A549 (cell line): ENCODE results near the gene HBS1L. TPM values are rescaled to one million over a fixed set of nuclear protein-coding genes. Genes with fewer than 3 reads are reported as not detected.

Source experiments
- ATAC-seq, 2 experiments: fragments of 200-7000 bp in 1 of 2; fragments of >200 bp in 1 of 2; cut with Nextera tagmentation in 1 of 2; cut with Tn5 transposase in 1 of 2; 3 replicates each; pipeline versions ENCODE4 v1.8.0 to v1.9.1; 2018 to 2020; ENCODE audit warnings: mild to moderate bottlenecking in 1 of 2, moderate library complexity in 1 of 2
- CTCF ChIA-PET: fragments of 300-600 bp; sonication (Branson Sonifier 250); formaldehyde crosslinking; extraction: SDS; loops from one replicate; lab custom pipeline; 2021; ENCODE audit warnings: antibody characterized with exemption, inconsistent platforms; lab: Yijun Ruan, JAX
- POLR2A ChIA-PET: fragments of 350-600 bp; formaldehyde crosslinking; extraction: SDS; loops from one replicate; lab custom pipeline; 2021; ENCODE audit warnings: antibody characterized with exemption, inconsistent platforms; lab: Yijun Ruan, JAX
- DNase-seq, 2 experiments: peaks; one replicate each; pipeline versions ENCODE4 v3.0.0 to v3.0.0-alpha.2; 2011 to 2016; ENCODE audit warnings: low read depth in 1 of 2, low spot score in 1 of 2
- FAIRE-seq: peaks from 2 replicates; lab custom pipeline; 2011; peaks lifted over from hg19 to GRCh38; lab: Jason Lieb, UNC
- H3K27ac ChIP-seq, 2 experiments: fragments of >200 bp; sonication (Bioruptor Twin); formaldehyde crosslinking; 3 replicates each; pipeline ENCODE4 v1.5.1; 2016 to 2017
- H3K4me1 ChIP-seq: fragments of >200 bp; sonication (Bioruptor Twin); formaldehyde crosslinking; 3 replicates; pipeline ENCODE4 v1.6.1; 2016
- H3K4me2 ChIP-seq: fragments of >200 bp; sonication (Bioruptor Twin); formaldehyde crosslinking; 3 replicates; pipeline ENCODE4 v1.6.1; 2016
- H3K4me3 ChIP-seq: fragments of >200 bp; sonication (Bioruptor Twin); formaldehyde crosslinking; 3 replicates; pipeline ENCODE4 v1.5.1; 2016
- H3K9me3 ChIP-seq: fragments of >200 bp; sonication (Bioruptor Twin); formaldehyde crosslinking; 3 replicates; pipeline ENCODE4 v1.6.1; 2016
- CBX2 ChIP-seq: fragments of 200-600 bp; sonication (generic); IDR thresholded peaks from 2 replicates; pipeline ENCODE4 v1.6.1; 2016; ENCODE audit warnings: low read depth, mild to moderate bottlenecking, borderline replicate concordance
- CEBPB ChIP-seq, 2 experiments: fragments of >200 bp in 1 of 2; sonication (Bioruptor Twin) in 1 of 2; formaldehyde crosslinking in 1 of 2; IDR thresholded peaks; 2 replicates each; pipeline ENCODE4 v1.6.1; 2012 to 2016
- CHD2 ChIP-seq: fragments of 150-350 bp; IDR thresholded peaks from 2 replicates; pipeline ENCODE4 v1.6.1; 2014; ENCODE audit warnings: low read length; ENCODE audit not compliant: partially characterized antibody
- CHD4 ChIP-seq: fragments of 200-600 bp; sonication (generic); IDR thresholded peaks from 2 replicates; pipeline ENCODE4 v1.6.1; 2016; ENCODE audit warnings: antibody characterized with exemption, mild to moderate bottlenecking, borderline replicate concordance
- EHMT2 ChIP-seq: fragments of 200-600 bp; sonication (generic); IDR thresholded peaks from 2 replicates; pipeline ENCODE4 v1.6.1; 2016; ENCODE audit warnings: antibody characterized with exemption, low read depth, mild to moderate bottlenecking, moderate library complexity
- ELK1 ChIP-seq: fragments of 150-350 bp; IDR thresholded peaks from 2 replicates; pipeline ENCODE4 v1.6.1; 2014; ENCODE audit warnings: low read depth, mild to moderate bottlenecking, low read length
- EP300 ChIP-seq, 2 experiments: fragments of >200 bp; sonication (Bioruptor Twin); formaldehyde crosslinking; IDR thresholded peaks; 2 replicates in 1 of 2; 3 replicates in 1 of 2; pipeline ENCODE4 v1.6.1; 2016 to 2017
- FOSL2 ChIP-seq, 2 experiments: fragments of 450-650 bp in 1 of 2; fragments of >200 bp in 1 of 2; sonication (Bioruptor Twin) in 1 of 2; formaldehyde crosslinking; IDR thresholded peaks; 2 replicates each; pipeline versions ENCODE4 v1.5.0 to v1.6.1; 2016 to 2020; ENCODE audit warnings: mild to moderate bottlenecking in 1 of 2, moderate library complexity in 1 of 2
- FOXS1 ChIP-seq: fragments of 250-450 bp; sonication (Bioruptor Pico); IDR thresholded peaks from 2 replicates; pipeline ENCODE4 v1.5.0; 2020; ENCODE audit warnings: mild to moderate bottlenecking, moderate library complexity
- HDAC2 ChIP-seq: fragments of 200-600 bp; sonication (generic); IDR thresholded peaks from 2 replicates; pipeline ENCODE4 v1.6.1; 2016
- HOXA7 ChIP-seq: fragments of 250-450 bp; sonication (Bioruptor Pico); IDR thresholded peaks from 2 replicates; pipeline ENCODE4 v1.5.0; 2020; ENCODE audit warnings: mild to moderate bottlenecking, moderate library complexity
- HOXB5 ChIP-seq: fragments of 250-450 bp; sonication (Bioruptor Pico); IDR thresholded peaks from 2 replicates; pipeline ENCODE4 v1.5.0; 2020; ENCODE audit warnings: mild to moderate bottlenecking, moderate library complexity
- JUN ChIP-seq, 2 experiments: fragments of >200 bp; sonication (Bioruptor Twin); formaldehyde crosslinking; IDR thresholded peaks; 2 replicates in 1 of 2; 3 replicates in 1 of 2; pipeline ENCODE4 v1.6.1; 2016 to 2017
- MAFK ChIP-seq: fragments of 450-650 bp; IDR thresholded peaks from 2 replicates; pipeline ENCODE4 v1.6.1; 2014; ENCODE audit not compliant: partially characterized antibody
- MYC ChIP-seq: IDR thresholded peaks from 2 replicates; pipeline ENCODE4 v1.6.1; 2012; ENCODE audit warnings: mild to moderate bottlenecking, inconsistent platforms, low read length, improper control_type of control experiment, borderline replicate concordance
- NR3C1 ChIP-seq: fragments of >200 bp; sonication (Bioruptor Twin); formaldehyde crosslinking; IDR thresholded peaks from 3 replicates; pipeline ENCODE4 v1.6.1; 2017
- POLR2A ChIP-seq: IDR thresholded peaks from 2 replicates; pipeline ENCODE4 v1.6.1; 2012; ENCODE audit warnings: mild to moderate bottlenecking, low read length
- POLR2AphosphoS2 ChIP-seq: conservative IDR thresholded peaks from 2 replicates; pipeline ENCODE4 v1.6.1; 2012; ENCODE audit warnings: low read length, improper control_type of control experiment, inconsistent platforms
- RAD21 ChIP-seq, 2 experiments: fragments of >200 bp in 1 of 2; sonication (Bioruptor Twin) in 1 of 2; formaldehyde crosslinking in 1 of 2; IDR thresholded peaks in 1 of 2; conservative IDR thresholded peaks in 1 of 2; 2 replicates in 1 of 2; 3 replicates in 1 of 2; pipeline ENCODE4 v1.6.1; 2012 to 2018; ENCODE audit warnings: inconsistent platforms in 1 of 2
- RARB ChIP-seq: fragments of 250-450 bp; sonication (Bioruptor Pico); IDR thresholded peaks from 2 replicates; pipeline ENCODE4 v1.8.0; 2021; ENCODE audit warnings: mild to moderate bottlenecking, moderate library complexity
- RCOR1 ChIP-seq: fragments of 150-350 bp; IDR thresholded peaks from 2 replicates; pipeline ENCODE4 v1.6.1; 2014; ENCODE audit warnings: antibody characterized with exemption, low read length, low read depth
- RFX5 ChIP-seq: fragments of 450-650 bp; IDR thresholded peaks from 2 replicates; pipeline ENCODE4 v1.7.1; 2014; ENCODE audit warnings: antibody characterized with exemption, mild to moderate bottlenecking, moderate library complexity
- RNF2 ChIP-seq: fragments of 200-600 bp; sonication (generic); IDR thresholded peaks from 2 replicates; pipeline ENCODE4 v1.6.1; 2016; ENCODE audit warnings: low read depth, mild to moderate bottlenecking, antibody characterized with exemption, moderate library complexity, borderline replicate concordance
- SMC3 ChIP-seq: fragments of >200 bp; sonication (Bioruptor Twin); formaldehyde crosslinking; IDR thresholded peaks from 3 replicates; pipeline ENCODE4 v1.6.1; 2018; ENCODE audit warnings: inconsistent platforms
- TFCP2L1 ChIP-seq: fragments of 250-450 bp; sonication (Bioruptor Pico); IDR thresholded peaks from 2 replicates; pipeline ENCODE4 v1.5.0; 2021; ENCODE audit warnings: mild to moderate bottlenecking
- TP53 ChIP-seq: fragments of 250-450 bp; sonication (Bioruptor Pico); IDR thresholded peaks from 2 replicates; pipeline ENCODE4 v1.5.0; 2021; ENCODE audit warnings: mild to moderate bottlenecking, moderate library complexity
- ZC3H11A ChIP-seq: fragments of 450-650 bp; IDR thresholded peaks from 2 replicates; pipeline ENCODE4 v1.6.1; 2014; ENCODE audit warnings: antibody characterized with exemption, mild to moderate bottlenecking
- ZNF302 ChIP-seq: fragments of 250-450 bp; sonication (Bioruptor Pico); IDR thresholded peaks from 2 replicates; pipeline ENCODE4 v1.9.0; 2021; ENCODE audit warnings: inconsistent platforms, mild to moderate bottlenecking, moderate library complexity
- WGBS: methylation state at CpG from one replicate; pipeline ENCODE4 v1.1.6; 2017; ENCODE audit errors: missing lambda C conversion rate; 5-methylcytosine and 5-hydroxymethylcytosine counted together
- polyA plus RNA-seq, 4 experiments: library from polyadenylated mRNA; depleted of rRNA in 3 of 4; stranded (reverse); fragments of >200 nt; fragmentation: RNase III in 1 of 4; extraction: RNeasy Plus Mini Kit Qiagen cat#74134 plus additional on column Dnase treatment in 1 of 4; gene quantifications; 2 replicates in 3 of 4; 3 replicates in 1 of 4; pipeline ENCODE4 v1.2.3, GENCODE V29; 2011 to 2017
- TF ChIP-seq, protein P1 (sequence below): fragments of 250-450 bp; sonication (Bioruptor Pico); IDR thresholded peaks from 2 replicates; pipeline ENCODE4 v1.5.0; 2020; ENCODE audit warnings: low read depth, mild to moderate bottlenecking, moderate library complexity
- TF ChIP-seq, protein P2 (sequence below): IDR thresholded peaks from 2 replicates; pipeline ENCODE4 v1.6.1; 2012; ENCODE audit warnings: low read depth, borderline replicate concordance
- TF ChIP-seq, protein P3 (sequence below): IDR thresholded peaks from 2 replicates; pipeline ENCODE4 v1.6.1; 2012
- TF ChIP-seq, protein P4 (sequence below): fragments of >200 bp; sonication (Bioruptor Twin); formaldehyde crosslinking; IDR thresholded peaks from 2 replicates; pipeline ENCODE4 v1.6.1; 2016

The HBS1L gene
- polyA plus RNA-seq, 2 of the 4 experiments (the other 2 are of a cell fraction): 41.5 to 61.7 TPM

DNA sequence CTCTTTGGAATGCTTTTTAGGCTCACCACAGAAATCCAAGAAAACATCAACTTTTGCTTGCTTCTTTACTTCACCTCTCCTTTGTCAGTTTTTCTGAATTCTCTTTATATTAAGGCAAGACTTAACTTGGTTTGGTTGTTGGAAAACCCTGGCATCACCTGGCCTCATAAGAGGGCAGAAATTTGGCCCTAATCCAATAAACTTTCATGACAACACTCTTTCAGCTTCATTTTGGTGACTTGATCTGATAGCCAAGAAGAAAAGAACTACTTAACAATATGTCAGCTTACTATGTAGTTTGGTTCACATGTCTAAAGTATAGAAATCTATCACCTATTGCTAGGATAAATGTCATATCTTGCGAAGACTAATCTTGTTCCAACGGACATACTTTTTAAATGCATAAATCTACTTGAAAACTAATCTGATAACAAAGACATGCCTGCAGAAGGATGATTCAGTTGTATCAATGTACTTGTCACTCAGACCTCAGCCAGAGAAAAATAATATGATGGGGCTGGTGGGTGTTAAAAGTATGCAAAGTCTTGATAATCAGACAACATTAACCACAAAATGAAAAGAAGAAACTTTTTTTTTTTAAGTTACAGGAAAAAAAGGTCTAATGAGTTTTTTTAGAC is 19.3 kb upstream of the HBS1L start:
- no peak for ATAC-seq
- Histone ChIP-seq H3K4me1 (no peaks in the 10 kb centered on the region), H3K9me3 (no peaks in the 10 kb centered on the region), H3K4me3 (no peak overlapping the region)
- POLR2A ChIA-PET: no interaction called here
- no peak for FAIRE-seq
- DNase-seq: no peak
- 80% methylated on average over 2 of the region's 2 CpGs for WGBS
- TF ChIP-seq FOSL2 (IDR thresholded peaks at IDR 0.05) (no peak), FOSL2 (CRISPR knock-in tag; IDR thresholded peaks at IDR 0.05) (no peak), EP300 (IDR thresholded peaks at IDR 0.05) (no peak), MAFK (no peak), RFX5 (no peak), MYC (no peak), CHD2 (no peak), EHMT2 (no peak), RNF2 (no peak), HOXA7 (CRISPR knock-in tag) (no peak), RCOR1 (no peak), TP53 (no peak), RAD21 (conservative IDR thresholded peaks at IDR 0.05 in 1 of 2, IDR thresholded peaks at IDR 0.05 in 1 of 2) (no peak), FOXS1 (CRISPR knock-in tag) (no peak), HDAC2 (no peak), ELK1 (no peak), SMC3 (no peak), HOXB5 (CRISPR knock-in tag) (no peak)
- TF ChIP-seq, protein P1, sequence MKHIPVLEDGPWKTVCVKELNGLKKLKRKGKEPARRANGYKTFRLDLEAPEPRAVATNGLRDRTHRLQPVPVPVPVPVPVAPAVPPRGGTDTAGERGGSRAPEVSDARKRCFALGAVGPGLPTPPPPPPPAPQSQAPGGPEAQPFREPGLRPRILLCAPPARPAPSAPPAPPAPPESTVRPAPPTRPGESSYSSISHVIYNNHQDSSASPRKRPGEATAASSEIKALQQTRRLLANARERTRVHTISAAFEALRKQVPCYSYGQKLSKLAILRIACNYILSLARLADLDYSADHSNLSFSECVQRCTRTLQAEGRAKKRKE (CRISPR knock-in tag): no peak
- TF ChIP-seq, protein P2, sequence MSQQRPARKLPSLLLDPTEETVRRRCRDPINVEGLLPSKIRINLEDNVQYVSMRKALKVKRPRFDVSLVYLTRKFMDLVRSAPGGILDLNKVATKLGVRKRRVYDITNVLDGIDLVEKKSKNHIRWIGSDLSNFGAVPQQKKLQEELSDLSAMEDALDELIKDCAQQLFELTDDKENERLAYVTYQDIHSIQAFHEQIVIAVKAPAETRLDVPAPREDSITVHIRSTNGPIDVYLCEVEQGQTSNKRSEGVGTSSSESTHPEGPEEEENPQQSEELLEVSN: no peak
- TF ChIP-seq, all 56 proteins: peak for 0
- CTCF ChIA-PET: no interaction called here
- no peak overlapping the region for H3K4me2 ChIP-seq
- no peak overlapping the region for H3K27ac ChIP-seq

- no peak overlapping the region for H3K4me2 ChIP-seq
- WGBS: 0% methylated on average over 1 of the region's 1 CpG
- no peaks in the 10 kb centered on the region for H3K4me1 ChIP-seq
- CTCF ChIA-PET: no interaction called here
- no peak for ATAC-seq
- no peaks in the 10 kb centered on the region for H3K9me3 ChIP-seq
- no peak overlapping the region for H3K27ac ChIP-seq
- FAIRE-seq: no peak
- TF ChIP-seq POLR2A (no peak), HOXA7 (CRISPR knock-in tag) (no peak), RFX5 (no peak)
- no peak overlapping the region for H3K4me3 ChIP-seq
- POLR2A ChIA-PET: no interaction called here
- no peak for DNase-seq
Measured at GRCh38 chr6:135073217-135073616, 18.6 kb upstream of the HBS1L start.

- H3K4me2 ChIP-seq: no peak overlapping the region
- ChIA-PET POLR2A (no interaction called here), CTCF (no interaction called here)
- FAIRE-seq (no peak), ATAC-seq (no peak), DNase-seq (no peak)
- no peak overlapping the region for H3K4me3 ChIP-seq
- 28% methylated on average over 3 of the region's 3 CpGs for WGBS
- no peak for TF ChIP-seq POLR2AphosphoS2
- TF ChIP-seq, protein P3, sequence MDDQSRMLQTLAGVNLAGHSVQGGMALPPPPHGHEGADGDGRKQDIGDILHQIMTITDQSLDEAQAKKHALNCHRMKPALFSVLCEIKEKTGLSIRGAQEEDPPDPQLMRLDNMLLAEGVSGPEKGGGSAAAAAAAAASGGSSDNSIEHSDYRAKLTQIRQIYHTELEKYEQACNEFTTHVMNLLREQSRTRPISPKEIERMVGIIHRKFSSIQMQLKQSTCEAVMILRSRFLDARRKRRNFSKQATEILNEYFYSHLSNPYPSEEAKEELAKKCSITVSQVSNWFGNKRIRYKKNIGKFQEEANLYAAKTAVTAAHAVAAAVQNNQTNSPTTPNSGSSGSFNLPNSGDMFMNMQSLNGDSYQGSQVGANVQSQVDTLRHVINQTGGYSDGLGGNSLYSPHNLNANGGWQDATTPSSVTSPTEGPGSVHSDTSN: no peak
- no peak for TF ChIP-seq CHD4
- TF ChIP-seq ZC3H11A: no peak
- no peak for TF ChIP-seq NR3C1
- TF ChIP-seq EP300 (IDR thresholded peaks at IDR 0.05): no peak
- no peak for TF ChIP-seq TFCP2L1 (CRISPR knock-in tag)
- TF ChIP-seq, protein P4, sequence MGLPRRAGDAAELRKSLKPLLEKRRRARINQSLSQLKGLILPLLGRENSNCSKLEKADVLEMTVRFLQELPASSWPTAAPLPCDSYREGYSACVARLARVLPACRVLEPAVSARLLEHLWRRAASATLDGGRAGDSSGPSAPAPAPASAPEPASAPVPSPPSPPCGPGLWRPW: no peak
- no peak for TF ChIP-seq CHD2
- TF ChIP-seq HOXB5 (CRISPR knock-in tag): no peak
- no peak for TF ChIP-seq CBX2
- TF ChIP-seq FOXS1 (CRISPR knock-in tag): no peak
- no peak for TF ChIP-seq RAD21 (conservative IDR thresholded peaks at IDR 0.05 in 1 of 2, IDR thresholded peaks at IDR 0.05 in 1 of 2)
- no peak for TF ChIP-seq JUN (IDR thresholded peaks at IDR 0.05)
- no peak for TF ChIP-seq ZNF302
- no peak for TF ChIP-seq EHMT2
- no peak for TF ChIP-seq CEBPB (IDR thresholded peaks at IDR 0.05)
- no peak for TF ChIP-seq RARB (CRISPR knock-in tag)
- no peaks in the 10 kb centered on the region for H3K4me1 ChIP-seq
- no peak overlapping the region for H3K27ac ChIP-seq
- H3K9me3 ChIP-seq: no peaks in the 10 kb centered on the region
Measured at GRCh38 chr6:135072753-135073152, 18.1 kb upstream of the HBS1L start.
